SK-N-SH treated with all-trans-retinoic acid at 6 μM for 48 hours (cell line): ENCODE data around the gene ELAVL1.

Experiments
- ATAC-seq: fragments of 200-7000 bp; cut with Tn5 transposase; 3 replicates; pipeline ENCODE4 v1.9.1; 2020; ENCODE audit warnings: mild to moderate bottlenecking, moderate library complexity
- ARNTL ChIP-seq: fragments of 450-650 bp; formaldehyde crosslinking; IDR thresholded peaks from 2 replicates; pipeline ENCODE4 v1.5.0; 2020; ENCODE audit warnings: low read depth, mild to moderate bottlenecking, moderate library complexity, borderline replicate concordance
- BACH2 ChIP-seq: fragments of 250-450 bp; sonication (Bioruptor Pico); IDR thresholded peaks from 2 replicates; pipeline ENCODE4 v1.9.0; 2021; ENCODE audit warnings: mild to moderate bottlenecking, borderline replicate concordance
- ESRRG ChIP-seq: fragments of 250-450 bp; sonication (Bioruptor Pico); IDR thresholded peaks from 2 replicates; pipeline ENCODE4 v1.6.1; 2021; ENCODE audit warnings: mild to moderate bottlenecking
- GLIS3 ChIP-seq: fragments of 250-450 bp; sonication (Bioruptor Pico); IDR thresholded peaks from 2 replicates; pipeline ENCODE4 v1.5.0; 2020; ENCODE audit warnings: mild to moderate bottlenecking, moderate library complexity
- OSR1 ChIP-seq: fragments of 250-450 bp; sonication (Bioruptor Pico); IDR thresholded peaks from 2 replicates; pipeline ENCODE4 v1.8.0; 2022; ENCODE audit warnings: moderate library complexity, mild to moderate bottlenecking, inconsistent platforms
- POU6F1 ChIP-seq: fragments of 250-450 bp; sonication (Bioruptor Pico); IDR thresholded peaks from 2 replicates; pipeline ENCODE4 v1.8.0; 2021; ENCODE audit warnings: low read depth, mild to moderate bottlenecking, moderate library complexity, borderline replicate concordance
- PPARA ChIP-seq: fragments of 250-450 bp; sonication (Bioruptor Pico); IDR thresholded peaks from 2 replicates; pipeline ENCODE4 v1.5.0; 2020; ENCODE audit warnings: mild to moderate bottlenecking, borderline replicate concordance
- RARB ChIP-seq: fragments of 250-450 bp; sonication (Bioruptor Pico); IDR thresholded peaks from 2 replicates; pipeline ENCODE4 v1.8.0; 2021; ENCODE audit warnings: mild to moderate bottlenecking, moderate library complexity
- TCF4 ChIP-seq: fragments of 250-450 bp; sonication (Bioruptor Pico); IDR thresholded peaks from 2 replicates; pipeline ENCODE4 v1.8.0; 2021; ENCODE audit warnings: mild to moderate bottlenecking, moderate library complexity, borderline replicate concordance
- ZC3H10 ChIP-seq: fragments of 250-450 bp; sonication (Bioruptor Pico); IDR thresholded peaks from 2 replicates; pipeline ENCODE4 v1.5.1; 2021; ENCODE audit warnings: mild to moderate bottlenecking, moderate library complexity
- ZFP3 ChIP-seq: fragments of 250-450 bp; sonication (Bioruptor Pico); IDR thresholded peaks from 2 replicates; pipeline ENCODE4 v1.5.0; 2020; ENCODE audit warnings: mild to moderate bottlenecking, moderate library complexity
- ZFP30 ChIP-seq: fragments of 450-650 bp; formaldehyde crosslinking; IDR thresholded peaks from 2 replicates; pipeline ENCODE4 v1.5.0; 2022; ENCODE audit warnings: mild to moderate bottlenecking, moderate library complexity
- ZNF70 ChIP-seq: fragments of 450-650 bp; formaldehyde crosslinking; IDR thresholded peaks from 2 replicates; pipeline ENCODE4 v1.5.0; 2020; ENCODE audit warnings: mild to moderate bottlenecking, moderate library complexity
- ZNF8 ChIP-seq: fragments of 450-650 bp; formaldehyde crosslinking; IDR thresholded peaks from 2 replicates; pipeline ENCODE4 v1.5.0; 2020; ENCODE audit warnings: mild to moderate bottlenecking, moderate library complexity
- TF ChIP-seq, protein P1 (sequence below): fragments of 250-450 bp; sonication (Bioruptor Pico); IDR thresholded peaks from 2 replicates; pipeline ENCODE4 v1.5.1; 2021; ENCODE audit warnings: mild to moderate bottlenecking, moderate library complexity
- TF ChIP-seq, protein P2 (sequence below): fragments of 250-450 bp; sonication (Bioruptor Pico); IDR thresholded peaks from 2 replicates; pipeline ENCODE4 v1.5.0; 2020; ENCODE audit warnings: mild to moderate bottlenecking, moderate library complexity
- TF ChIP-seq, protein P3 (sequence below): fragments of 250-450 bp; sonication (Bioruptor Pico); IDR thresholded peaks from 2 replicates; pipeline ENCODE4 v1.8.0; 2020; ENCODE audit warnings: mild to moderate bottlenecking, moderate library complexity, borderline replicate concordance
- TF ChIP-seq, protein P4 (sequence below): fragments of 250-450 bp; sonication (Bioruptor Pico); IDR thresholded peaks from 2 replicates; pipeline ENCODE4 v1.5.1; 2020; ENCODE audit warnings: low read depth, mild to moderate bottlenecking, moderate library complexity

Gene ELAVL1

DNA sequence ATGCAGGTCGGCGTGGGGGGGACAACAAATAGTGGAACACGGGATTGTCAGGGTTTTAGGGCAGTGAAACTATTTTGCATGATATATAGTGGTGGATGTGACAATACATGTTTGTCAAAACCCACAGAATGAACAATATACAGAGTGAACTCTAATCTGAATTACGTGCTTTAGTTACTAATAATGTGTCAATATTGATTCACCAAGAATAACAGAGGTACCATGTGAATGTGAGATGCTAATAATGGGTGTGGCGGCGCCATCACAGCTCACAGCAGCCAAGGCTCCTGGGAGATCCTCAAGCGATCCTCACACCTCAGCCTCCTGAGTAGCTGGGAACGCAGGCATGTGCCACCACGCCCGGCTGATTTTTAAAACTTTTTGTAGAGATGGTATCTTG is 12.9 kb downstream of the ELAVL1 start:
- ATAC-seq, result no peak

DNA sequence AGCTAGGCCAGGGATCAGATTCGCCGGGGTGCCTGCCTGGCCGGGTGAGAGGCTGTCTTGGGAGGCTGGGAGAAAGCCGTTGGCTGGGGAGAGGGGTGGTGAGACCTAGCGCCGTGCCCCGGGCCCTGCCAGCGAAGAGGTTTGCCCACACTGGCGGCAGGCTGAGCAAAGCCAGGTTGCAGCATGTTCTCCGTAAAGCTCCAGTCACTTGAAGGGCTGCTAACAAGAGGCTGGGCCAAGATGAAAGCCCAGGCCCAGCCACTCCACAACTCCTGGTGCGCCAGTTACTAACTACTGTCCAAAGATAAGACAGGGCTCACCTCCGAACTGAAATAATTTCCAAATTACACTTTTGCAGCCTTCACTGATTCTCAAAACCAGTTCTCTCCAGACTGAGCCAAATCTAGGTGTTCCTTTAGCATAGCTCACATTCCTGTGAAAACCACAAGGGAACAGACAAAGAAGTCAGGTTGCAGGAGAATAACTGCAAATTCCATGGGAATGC is 16.3 kb downstream of the ELAVL1 start:
- no peak; the same call in 2 of the 3 replicates for ATAC-seq
- no peak for TF ChIP-seq ZNF8 (CRISPR knock-in tag)
- TF ChIP-seq PPARA (CRISPR knock-in tag), result no peak
- TF ChIP-seq, protein P1, sequence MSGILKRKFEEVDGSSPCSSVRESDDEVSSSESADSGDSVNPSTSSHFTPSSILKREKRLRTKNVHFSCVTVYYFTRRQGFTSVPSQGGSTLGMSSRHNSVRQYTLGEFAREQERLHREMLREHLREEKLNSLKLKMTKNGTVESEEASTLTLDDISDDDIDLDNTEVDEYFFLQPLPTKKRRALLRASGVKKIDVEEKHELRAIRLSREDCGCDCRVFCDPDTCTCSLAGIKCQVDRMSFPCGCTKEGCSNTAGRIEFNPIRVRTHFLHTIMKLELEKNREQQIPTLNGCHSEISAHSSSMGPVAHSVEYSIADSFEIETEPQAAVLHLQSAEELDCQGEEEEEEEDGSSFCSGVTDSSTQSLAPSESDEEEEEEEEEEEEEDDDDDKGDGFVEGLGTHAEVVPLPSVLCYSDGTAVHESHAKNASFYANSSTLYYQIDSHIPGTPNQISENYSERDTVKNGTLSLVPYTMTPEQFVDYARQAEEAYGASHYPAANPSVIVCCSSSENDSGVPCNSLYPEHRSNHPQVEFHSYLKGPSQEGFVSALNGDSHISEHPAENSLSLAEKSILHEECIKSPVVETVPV (CRISPR knock-in tag), result no peak
- no peak for TF ChIP-seq RARB
- TF ChIP-seq ZNF70 (CRISPR knock-in tag), result no peak
- TF ChIP-seq ZFP3, result no peak
- TF ChIP-seq BACH2 (CRISPR knock-in tag), result no peak
- TF ChIP-seq, protein P2, sequence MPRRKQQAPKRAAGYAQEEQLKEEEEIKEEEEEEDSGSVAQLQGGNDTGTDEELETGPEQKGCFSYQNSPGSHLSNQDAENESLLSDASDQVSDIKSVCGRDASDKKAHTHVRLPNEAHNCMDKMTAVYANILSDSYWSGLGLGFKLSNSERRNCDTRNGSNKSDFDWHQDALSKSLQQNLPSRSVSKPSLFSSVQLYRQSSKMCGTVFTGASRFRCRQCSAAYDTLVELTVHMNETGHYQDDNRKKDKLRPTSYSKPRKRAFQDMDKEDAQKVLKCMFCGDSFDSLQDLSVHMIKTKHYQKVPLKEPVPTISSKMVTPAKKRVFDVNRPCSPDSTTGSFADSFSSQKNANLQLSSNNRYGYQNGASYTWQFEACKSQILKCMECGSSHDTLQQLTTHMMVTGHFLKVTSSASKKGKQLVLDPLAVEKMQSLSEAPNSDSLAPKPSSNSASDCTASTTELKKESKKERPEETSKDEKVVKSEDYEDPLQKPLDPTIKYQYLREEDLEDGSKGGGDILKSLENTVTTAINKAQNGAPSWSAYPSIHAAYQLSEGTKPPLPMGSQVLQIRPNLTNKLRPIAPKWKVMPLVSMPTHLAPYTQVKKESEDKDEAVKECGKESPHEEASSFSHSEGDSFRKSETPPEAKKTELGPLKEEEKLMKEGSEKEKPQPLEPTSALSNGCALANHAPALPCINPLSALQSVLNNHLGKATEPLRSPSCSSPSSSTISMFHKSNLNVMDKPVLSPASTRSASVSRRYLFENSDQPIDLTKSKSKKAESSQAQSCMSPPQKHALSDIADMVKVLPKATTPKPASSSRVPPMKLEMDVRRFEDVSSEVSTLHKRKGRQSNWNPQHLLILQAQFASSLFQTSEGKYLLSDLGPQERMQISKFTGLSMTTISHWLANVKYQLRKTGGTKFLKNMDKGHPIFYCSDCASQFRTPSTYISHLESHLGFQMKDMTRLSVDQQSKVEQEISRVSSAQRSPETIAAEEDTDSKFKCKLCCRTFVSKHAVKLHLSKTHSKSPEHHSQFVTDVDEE (CRISPR knock-in tag), result no peak
- TF ChIP-seq ZC3H10 (CRISPR knock-in tag), result no peak
- TF ChIP-seq GLIS3 (CRISPR knock-in tag), result no peak
- no peak for TF ChIP-seq TCF4 (CRISPR knock-in tag)
- TF ChIP-seq OSR1 (CRISPR knock-in tag), result no peak
- TF ChIP-seq POU6F1 (CRISPR knock-in tag), result no peak
- TF ChIP-seq ESRRG (CRISPR knock-in tag), result no peak
- TF ChIP-seq ZFP30 (CRISPR knock-in tag), result no peak
- TF ChIP-seq, protein P3, sequence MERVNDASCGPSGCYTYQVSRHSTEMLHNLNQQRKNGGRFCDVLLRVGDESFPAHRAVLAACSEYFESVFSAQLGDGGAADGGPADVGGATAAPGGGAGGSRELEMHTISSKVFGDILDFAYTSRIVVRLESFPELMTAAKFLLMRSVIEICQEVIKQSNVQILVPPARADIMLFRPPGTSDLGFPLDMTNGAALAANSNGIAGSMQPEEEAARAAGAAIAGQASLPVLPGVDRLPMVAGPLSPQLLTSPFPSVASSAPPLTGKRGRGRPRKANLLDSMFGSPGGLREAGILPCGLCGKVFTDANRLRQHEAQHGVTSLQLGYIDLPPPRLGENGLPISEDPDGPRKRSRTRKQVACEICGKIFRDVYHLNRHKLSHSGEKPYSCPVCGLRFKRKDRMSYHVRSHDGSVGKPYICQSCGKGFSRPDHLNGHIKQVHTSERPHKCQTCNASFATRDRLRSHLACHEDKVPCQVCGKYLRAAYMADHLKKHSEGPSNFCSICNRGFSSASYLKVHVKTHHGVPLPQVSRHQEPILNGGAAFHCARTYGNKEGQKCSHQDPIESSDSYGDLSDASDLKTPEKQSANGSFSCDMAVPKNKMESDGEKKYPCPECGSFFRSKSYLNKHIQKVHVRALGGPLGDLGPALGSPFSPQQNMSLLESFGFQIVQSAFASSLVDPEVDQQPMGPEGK, result no peak
- no peak for TF ChIP-seq ARNTL (CRISPR knock-in tag)
- TF ChIP-seq, all 23 proteins: peak for 0

More for the DNA sequence above, 12.9 kb downstream of the ELAVL1 start:
- TF ChIP-seq, protein P4, sequence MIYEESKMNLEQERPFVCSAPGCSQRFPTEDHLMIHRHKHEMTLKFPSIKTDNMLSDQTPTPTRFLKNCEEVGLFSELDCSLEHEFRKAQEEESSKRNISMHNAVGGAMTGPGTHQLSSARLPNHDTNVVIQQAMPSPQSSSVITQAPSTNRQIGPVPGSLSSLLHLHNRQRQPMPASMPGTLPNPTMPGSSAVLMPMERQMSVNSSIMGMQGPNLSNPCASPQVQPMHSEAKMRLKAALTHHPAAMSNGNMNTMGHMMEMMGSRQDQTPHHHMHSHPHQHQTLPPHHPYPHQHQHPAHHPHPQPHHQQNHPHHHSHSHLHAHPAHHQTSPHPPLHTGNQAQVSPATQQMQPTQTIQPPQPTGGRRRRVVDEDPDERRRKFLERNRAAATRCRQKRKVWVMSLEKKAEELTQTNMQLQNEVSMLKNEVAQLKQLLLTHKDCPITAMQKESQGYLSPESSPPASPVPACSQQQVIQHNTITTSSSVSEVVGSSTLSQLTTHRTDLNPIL (CRISPR knock-in tag), result no peak
- TF ChIP-seq PPARA (CRISPR knock-in tag), result no peak
- TF ChIP-seq POU6F1 (CRISPR knock-in tag), result no peak
- TF ChIP-seq, all 23 proteins: peak for 0

DNA sequence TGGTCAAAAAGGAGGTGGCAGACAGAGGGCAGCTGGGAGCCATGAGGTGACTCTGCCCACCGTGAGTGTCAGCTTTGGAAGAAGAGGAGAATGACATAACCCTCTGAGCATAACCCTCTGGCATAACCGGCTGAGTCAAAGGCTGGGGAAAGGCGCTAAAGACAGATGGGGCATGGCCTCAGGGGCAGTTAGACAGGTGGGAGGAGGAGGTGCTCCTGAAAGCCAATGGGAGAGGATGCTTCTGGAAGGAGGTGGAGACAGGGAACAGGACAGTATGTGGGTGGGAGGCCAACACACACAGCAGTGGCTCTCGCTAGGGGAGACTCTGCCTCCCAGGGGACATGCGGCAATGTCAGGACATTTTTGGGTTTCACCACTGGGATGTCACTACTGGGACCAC is 17.1 kb downstream of the ELAVL1 start:
- no peak for ATAC-seq
- TF ChIP-seq ZFP3 (no peak), ARNTL (CRISPR knock-in tag) (no peak)
